HG02763 (cell line): ENCODE results near the gene TMTC1.
"Not testable (repeated sequence)": the region's sequence is repeated elsewhere in the genome, so short reads cannot be mapped to it uniquely, and the experiment has no call there.

Experiments
- ATAC-seq: cut with Tn5 transposase; IDR thresholded peaks from one replicate; pipeline ENCODE4 v1.9.1; 2021; ENCODE audit warnings: mild to moderate bottlenecking, moderate library complexity; ENCODE audit not compliant: unreplicated experiment

Gene TMTC1

GRCh38 chr12:29580971-29581370 lies 202.8 kb downstream of the TMTC1 start:
- ATAC-seq = no peak

GRCh38 chr12:29578731-29579130 lies 205.0 kb downstream of the TMTC1 start:
- no peak for ATAC-seq

- ATAC-seq = no peak
These were observed 205.7 kb downstream of the TMTC1 start for GRCh38 chr12:29578070-29578469.

GRCh38 chr12:29574500-29574899 lies 209.2 kb downstream of the TMTC1 start:
- no peak for ATAC-seq

GRCh38 chr12:29572938-29573337 lies 210.8 kb downstream of the TMTC1 start:
- ATAC-seq = no peak

GRCh38 chr12:29572464-29572863 lies 211.3 kb downstream of the TMTC1 start:
- no peak for ATAC-seq

GRCh38 chr12:29569132-29569757 lies 214.5 kb downstream of the TMTC1 start:
- no peak for ATAC-seq

- ATAC-seq = no peak
These were observed 217.3 kb downstream of the TMTC1 start for GRCh38 chr12:29566441-29566840.

- ATAC-seq = no peak
These were observed 218.0 kb downstream of the TMTC1 start for GRCh38 chr12:29565727-29566126.

GRCh38 chr12:29564925-29565324 lies 218.8 kb downstream of the TMTC1 start:
- ATAC-seq = no peak

GRCh38 chr12:29563636-29564035 lies 220.1 kb downstream of the TMTC1 start:
- peak; percentile 63 for ATAC-seq

GRCh38 chr12:29563071-29563470 lies 220.7 kb downstream of the TMTC1 start:
- no peak for ATAC-seq

GRCh38 chr12:29562110-29562804 lies 221.5 kb downstream of the TMTC1 start:
- ATAC-seq = no peak

GRCh38 chr12:29561664-29562071 lies 222.1 kb downstream of the TMTC1 start:
- ATAC-seq = no peak

- ATAC-seq = no peak
These were observed 224.5 kb downstream of the TMTC1 start for GRCh38 chr12:29559198-29559597.

- ATAC-seq = no peak
These were observed 227.4 kb downstream of the TMTC1 start for GRCh38 chr12:29556363-29556762.

GRCh38 chr12:29555451-29555850 lies 228.3 kb downstream of the TMTC1 start:
- not testable (repeated sequence) for ATAC-seq

- ATAC-seq = no peak
These were observed 230.6 kb downstream of the TMTC1 start for GRCh38 chr12:29552994-29553748.

GRCh38 chr12:29552324-29552927 lies 231.3 kb downstream of the TMTC1 start:
- peak; percentile 82 for ATAC-seq

- ATAC-seq = no peak
These were observed 231.9 kb downstream of the TMTC1 start for GRCh38 chr12:29551812-29552211.

GRCh38 chr12:29547864-29548263 lies 235.9 kb downstream of the TMTC1 start:
- ATAC-seq = no peak
